Measurements from ENCODE around the gene EPS15. TPM values are rescaled to one million over a fixed set of nuclear protein-coding genes. Genes with fewer than 3 reads are reported as not detected.

The EPS15 gene
- total RNA-seq, 4 donors from 2014 or later, result 94.8 to 133 (median 125) TPM

DNA sequence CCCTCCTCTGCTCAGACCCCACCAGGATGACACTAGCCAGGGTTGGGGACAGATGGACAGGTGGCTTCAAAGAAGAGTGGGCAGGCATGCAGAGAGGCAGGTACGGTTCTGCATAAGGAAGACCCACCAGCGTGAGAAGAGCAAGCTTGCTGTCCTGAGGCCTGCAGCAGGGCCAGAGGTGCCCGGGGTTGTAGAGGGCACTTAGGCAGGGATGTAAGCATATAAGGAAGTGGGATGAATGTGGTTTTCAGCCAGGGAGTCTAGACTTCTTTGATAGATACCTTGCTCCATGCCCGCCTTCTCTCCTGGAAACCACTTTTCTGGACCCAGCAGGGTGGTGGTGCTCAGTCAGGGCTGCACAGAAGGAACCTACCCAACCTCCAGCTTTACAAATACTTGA, 190.1 kb downstream of the EPS15 start:
- Histone ChIP-seq H3K4me1 (peaks cover 0 to 17% (median 3%) of the 10 kb centered on the region in 4 donors), H3K36me3 (no peaks in the 10 kb centered on the region), H3K4me3 (no peak overlapping the region), H3K9me3 (no peaks in the 10 kb centered on the region), H3K27me3 (peaks cover 0 to 37% of the 10 kb centered on the region in 2 donors), H3K27ac (no peak overlapping the region)
- 84 to 93% methylated on average over 4 of the region's 4 CpGs for WGBS, 2 donors
- TF ChIP-seq, protein P1, sequence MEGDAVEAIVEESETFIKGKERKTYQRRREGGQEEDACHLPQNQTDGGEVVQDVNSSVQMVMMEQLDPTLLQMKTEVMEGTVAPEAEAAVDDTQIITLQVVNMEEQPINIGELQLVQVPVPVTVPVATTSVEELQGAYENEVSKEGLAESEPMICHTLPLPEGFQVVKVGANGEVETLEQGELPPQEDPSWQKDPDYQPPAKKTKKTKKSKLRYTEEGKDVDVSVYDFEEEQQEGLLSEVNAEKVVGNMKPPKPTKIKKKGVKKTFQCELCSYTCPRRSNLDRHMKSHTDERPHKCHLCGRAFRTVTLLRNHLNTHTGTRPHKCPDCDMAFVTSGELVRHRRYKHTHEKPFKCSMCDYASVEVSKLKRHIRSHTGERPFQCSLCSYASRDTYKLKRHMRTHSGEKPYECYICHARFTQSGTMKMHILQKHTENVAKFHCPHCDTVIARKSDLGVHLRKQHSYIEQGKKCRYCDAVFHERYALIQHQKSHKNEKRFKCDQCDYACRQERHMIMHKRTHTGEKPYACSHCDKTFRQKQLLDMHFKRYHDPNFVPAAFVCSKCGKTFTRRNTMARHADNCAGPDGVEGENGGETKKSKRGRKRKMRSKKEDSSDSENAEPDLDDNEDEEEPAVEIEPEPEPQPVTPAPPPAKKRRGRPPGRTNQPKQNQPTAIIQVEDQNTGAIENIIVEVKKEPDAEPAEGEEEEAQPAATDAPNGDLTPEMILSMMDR (IDR thresholded peaks at IDR 0.05), result no peak
- TF ChIP-seq EP300 (IDR thresholded peaks at IDR 0.05), result no peak
- TF ChIP-seq POLR2A (IDR thresholded peaks at IDR 0.05), result no peak
- no peak for DNase-seq (ENCODE audit: low spot score in 2 of 2)

DNA sequence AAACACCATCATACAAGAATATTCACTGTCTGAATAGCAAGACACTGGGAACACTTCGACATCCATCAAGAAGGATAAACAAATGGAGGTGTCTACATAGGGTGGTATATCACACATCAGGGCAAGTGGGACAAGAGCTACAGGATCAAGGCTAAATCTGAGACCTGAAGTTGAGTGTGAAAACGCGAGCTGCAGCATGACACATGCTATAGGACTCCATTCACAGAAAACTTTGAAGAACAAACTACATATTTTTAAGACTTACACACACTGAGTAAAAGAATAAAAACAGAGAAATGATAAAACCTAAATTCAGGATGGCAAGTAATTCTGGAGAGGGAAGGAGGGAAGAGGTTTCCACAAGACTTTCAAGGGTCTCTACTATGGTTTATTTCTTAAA, 190.8 kb downstream of the EPS15 start:
- Histone ChIP-seq H3K9me3 (no peaks in the 10 kb centered on the region), H3K4me1 (peaks cover 0 to 17% (median 3%) of the 10 kb centered on the region in 4 donors), H3K27me3 (peaks cover 0 to 37% of the 10 kb centered on the region in 2 donors), H3K36me3 (no peaks in the 10 kb centered on the region), H3K4me3 (no peak overlapping the region), H3K27ac (no peak overlapping the region)
- WGBS, 2 donors, result 86 to 91% methylated on average over 3 of the region's 3 CpGs
- TF ChIP-seq POLR2A (IDR thresholded peaks at IDR 0.05) (no peak), EP300 (IDR thresholded peaks at IDR 0.05) (no peak)
- TF ChIP-seq, protein P1 (IDR thresholded peaks at IDR 0.05), result no peak
- no peak for DNase-seq (ENCODE audit: low spot score in 2 of 2)

DNA sequence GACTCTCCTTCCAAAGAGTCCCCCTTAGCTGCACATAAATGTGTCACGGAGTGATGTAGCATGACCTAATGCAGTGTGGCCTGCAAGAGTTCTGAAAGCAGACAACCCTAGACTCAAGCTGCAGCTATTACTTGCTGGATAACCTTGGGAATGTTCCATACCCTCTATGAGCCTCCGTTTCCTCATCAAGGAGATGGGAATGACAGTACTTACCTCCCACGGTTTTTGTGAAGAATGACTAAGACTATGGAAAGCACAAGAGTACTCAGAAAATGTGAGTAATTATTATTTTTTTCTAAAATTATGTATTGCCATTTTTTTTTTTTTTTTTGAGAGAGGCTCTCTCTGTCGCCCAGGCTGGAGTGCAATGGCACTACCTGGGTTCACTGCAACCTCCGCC, 191.7 kb downstream of the EPS15 start:
- Histone ChIP-seq H3K27ac (no peak overlapping the region), H3K27me3 (peaks cover 0 to 37% of the 10 kb centered on the region in 2 donors), H3K36me3 (no peaks in the 10 kb centered on the region), H3K4me1 (peaks cover 0 to 17% (median 3%) of the 10 kb centered on the region in 4 donors), H3K9me3 (no peaks in the 10 kb centered on the region), H3K4me3 (no peak overlapping the region)
- TF ChIP-seq POLR2A (IDR thresholded peaks at IDR 0.05) (no peak), EP300 (IDR thresholded peaks at IDR 0.05) (no peak)
- TF ChIP-seq, protein P1 (IDR thresholded peaks at IDR 0.05), result no peak
- WGBS, 2 donors, result 79 to 84% methylated on average over 5 of the region's 5 CpGs
- no peak for DNase-seq (ENCODE audit: low spot score in 2 of 2)

DNA sequence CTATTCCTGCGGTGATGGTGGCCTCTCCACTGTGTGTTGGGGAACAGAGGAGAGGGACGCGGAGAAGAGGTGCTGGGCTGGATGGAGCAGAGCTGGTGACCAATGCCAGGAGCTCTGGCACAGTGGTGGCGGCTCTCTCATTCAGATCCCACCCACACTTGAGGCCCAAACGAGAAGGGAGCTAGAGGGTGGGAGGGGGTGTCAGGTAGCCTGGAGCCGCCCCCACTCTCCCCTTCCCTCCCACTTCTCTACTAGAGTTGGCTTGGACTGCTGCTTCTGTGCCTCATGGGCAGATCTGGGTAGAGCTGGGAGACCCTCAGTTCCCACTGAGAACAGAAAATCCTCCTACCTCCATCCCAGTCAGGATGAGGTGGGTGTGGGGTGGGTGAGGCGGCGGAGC, 192.2 kb downstream of the EPS15 start:
- no peak for TF ChIP-seq POLR2A (IDR thresholded peaks at IDR 0.05)
- no peak for TF ChIP-seq EP300 (IDR thresholded peaks at IDR 0.05)
- TF ChIP-seq, protein P1 (IDR thresholded peaks at IDR 0.05), result no peak
- WGBS, 2 donors, result 64 to 78% methylated on average over 8 of the region's 8 CpGs
- Histone ChIP-seq H3K9me3 (no peaks in the 10 kb centered on the region), H3K4me1 (peaks cover 0 to 17% (median 3%) of the 10 kb centered on the region in 4 donors), H3K27ac (no peak overlapping the region), H3K36me3 (no peaks in the 10 kb centered on the region), H3K27me3 (peaks cover 0 to 33% of the 10 kb centered on the region in 2 donors), H3K4me3 (no peak overlapping the region)
- no peak for DNase-seq (ENCODE audit: low spot score in 2 of 2)

DNA sequence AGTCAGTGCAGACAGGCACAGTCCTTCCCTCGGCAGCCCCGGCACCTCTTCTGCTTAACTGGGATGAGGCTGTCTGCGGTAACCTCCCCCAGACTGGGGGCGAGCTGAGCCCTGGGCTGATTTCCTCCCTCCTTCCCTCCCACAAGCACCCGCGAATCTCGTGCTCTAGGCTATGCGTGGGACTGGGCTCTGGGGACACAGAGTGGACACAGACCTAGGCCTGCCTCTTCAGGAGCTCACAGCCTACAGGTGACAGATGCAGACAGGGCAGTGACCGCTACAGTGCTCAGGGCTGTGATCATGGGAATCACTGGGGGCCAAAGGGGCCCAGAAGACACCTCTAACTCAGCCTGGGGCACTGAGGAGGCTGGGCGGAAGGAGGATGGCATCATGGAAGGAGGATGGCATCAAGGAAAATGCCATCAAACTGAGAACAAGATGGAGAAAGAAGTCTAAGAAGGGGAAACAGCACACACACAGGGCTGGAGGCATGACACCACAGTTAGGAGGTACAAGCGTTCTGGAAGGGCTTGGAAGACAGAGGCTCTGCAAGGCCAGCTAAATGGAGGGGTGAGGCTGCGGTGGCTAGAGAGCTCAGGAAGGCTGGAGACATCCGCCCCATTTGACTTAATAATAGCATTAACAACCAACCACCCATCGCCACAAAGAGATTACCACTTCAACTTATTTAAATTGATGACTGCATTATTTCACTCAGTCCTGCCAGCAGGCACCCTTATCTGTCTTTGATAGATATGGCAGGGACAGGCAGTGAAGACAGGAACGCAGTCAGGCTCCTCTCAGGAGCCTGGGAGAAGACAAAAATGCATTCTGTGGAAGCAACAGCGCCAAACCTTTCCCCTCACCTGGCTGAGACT, 192.9 kb downstream of the EPS15 start:
- no peak for TF ChIP-seq EP300 (IDR thresholded peaks at IDR 0.05)
- Histone ChIP-seq H3K36me3 (no peaks in the 10 kb centered on the region), H3K4me1 (peaks cover 0 to 13% (median 3%) of the 10 kb centered on the region in 4 donors), H3K9me3 (no peaks in the 10 kb centered on the region), H3K27me3 (peaks cover 0 to 25% of the 10 kb centered on the region in 2 donors), H3K4me3 (no peak overlapping the region), H3K27ac (no peak overlapping the region)
- no peak for DNase-seq (ENCODE audit: low spot score in 2 of 2)
- 82 to 87% methylated on average over 16 of the region's 16 CpGs for WGBS, 2 donors

All from tibial nerve (tissue), 4 donors.